Measurements from ENCODE around the gene SARDH. TPM values are rescaled to one million over a fixed set of nuclear protein-coding genes. Genes with fewer than 3 reads are reported as not detected.

The SARDH gene
- total and polyA plus RNA-seq, 2 of the 8 experiments (the other 6 are each of a cell fraction or from before 2014, with no cell fraction given): 6.4 to 7.4 TPM

DNA sequence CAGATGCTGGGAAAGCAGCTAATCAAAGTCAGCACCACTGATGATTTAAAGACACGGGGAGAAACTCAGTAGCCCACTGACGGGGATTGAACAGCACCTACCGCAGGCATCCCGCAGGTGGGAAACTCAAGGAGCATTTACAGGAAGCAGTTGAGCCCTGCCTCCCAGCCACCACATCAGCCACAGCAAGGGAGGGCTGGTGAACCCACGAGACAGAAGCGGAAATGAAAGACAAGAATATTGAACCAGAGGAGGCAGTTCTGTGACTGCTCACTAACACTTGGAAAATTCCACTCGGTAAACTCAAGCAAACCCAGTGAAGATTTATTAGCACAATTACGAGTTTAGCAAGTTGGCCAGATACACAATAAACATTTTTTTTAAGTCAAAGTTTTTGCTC lies 118.4 kb downstream of the SARDH start:
- DNase-seq (ENCODE audit: low read depth in 1 of 2, low spot score in 2 of 2): no peak
- peaks cover 0 to 5% (median 0%) of the 10 kb centered on the region in 4 experiments; a peak in 3 of 7 replicates for H3K27me3 ChIP-seq (replicated peaks in 1 of 4; ENCODE audit: control insufficient read depth in 3 of 4, extremely low read depth in 1 of 4, insufficient read depth in 3 of 4, low read length in 3 of 4)
- H3K9me3 ChIP-seq (ENCODE audit: insufficient read depth in 2 of 2, low read depth in 1 of 2, low read length in 1 of 2): no peaks in the 10 kb centered on the region
- H2AK5ac ChIP-seq (ENCODE audit: low read depth, low read length): no peak overlapping the region
- no peaks in the 10 kb centered on the region for H3K4me1 ChIP-seq (replicated peaks in 1 of 4; ENCODE audit: control insufficient read depth in 3 of 4, insufficient read depth in 4 of 4, low read length in 3 of 4)
- no peaks in the 10 kb centered on the region for H3K36me3 ChIP-seq (ENCODE audit: control insufficient read depth in 2 of 4, insufficient read depth in 4 of 4, low read length in 3 of 4)
- no peak overlapping the region for H3K18ac ChIP-seq (ENCODE audit: extremely low read depth, low read length)
- no peak overlapping the region for H2BK20ac ChIP-seq (ENCODE audit: low read length)
- H3K79me2 ChIP-seq (ENCODE audit: control insufficient read depth in 1 of 2, insufficient read depth in 2 of 2, low read length in 2 of 2): no peaks in the 10 kb centered on the region
- no peak overlapping the region for H3K4me3 ChIP-seq (ENCODE audit: extremely low read depth in 1 of 4, insufficient read depth in 2 of 4, low read depth in 3 of 4, low read length in 4 of 4)
- no peak overlapping the region for H2BK12ac ChIP-seq (ENCODE audit: low read depth, low read length)
- H3K56ac ChIP-seq (replicated peaks; ENCODE audit: insufficient read length, low read depth, low read length): no peak overlapping the region
- 84% methylated on average over 8 of the region's 8 CpGs; no CpG with 5 or more reads in 1 of the 2 experiments for WGBS, 2 experiments (ENCODE audit: extremely low coverage in 1 of 2, insufficient coverage in 1 of 2, insufficient read length in 1 of 2, insufficient replicate concordance in 2 of 2, low coverage in 1 of 2, low lambda C conversion rate in 2 of 2, missing lambda C conversion rate in 1 of 2)
- CTCF ChIA-PET (ENCODE audit: partially characterized antibody): interaction anchor here (0.8 kb wide), 1 partner anchor 12 kb away, joined by 3 read pairs; no protein-coding TSS in a partner anchor
- no peak overlapping the region for H3K9ac ChIP-seq (replicated peaks in 1 of 4; ENCODE audit: extremely low read depth in 1 of 4, low read depth in 3 of 4, low read length in 3 of 4)
- no peak overlapping the region for H4K5ac ChIP-seq (ENCODE audit: insufficient read length, low read depth, low read length)
- no peak for FAIRE-seq
- no peak overlapping the region for H2BK15ac ChIP-seq (ENCODE audit: low read length)
- no peaks in the 10 kb centered on the region for H4K20me1 ChIP-seq (replicated peaks in 1 of 2; ENCODE audit: control insufficient read depth in 1 of 2, insufficient read depth in 2 of 2, low read length in 2 of 2)
- H4K8ac ChIP-seq (ENCODE audit: extremely low read depth, insufficient read depth, low read length): no peak overlapping the region
- H3K27ac ChIP-seq (ENCODE audit: low read depth, low read length): no peak overlapping the region
- H2BK5ac ChIP-seq (ENCODE audit: low read depth, low read length): no peak overlapping the region
- no peak overlapping the region for H2AFZ ChIP-seq (ENCODE audit: low read length)
- H3K4me2 ChIP-seq (ENCODE audit: insufficient read depth in 1 of 2, low read depth in 2 of 2, low read length in 2 of 2): no peak overlapping the region
- no peak overlapping the region for H4K91ac ChIP-seq (replicated peaks; ENCODE audit: insufficient read length, low read length)
- POLR2A ChIA-PET (ENCODE audit: partially characterized antibody): interaction anchor here (1.1 kb wide), 1 partner anchor 54 kb away, joined by 3 read pairs; no protein-coding TSS in a partner anchor
- H3K23ac ChIP-seq (ENCODE audit: insufficient read length): no peak overlapping the region
- no peak overlapping the region for H3K4ac ChIP-seq (replicated peaks; ENCODE audit: insufficient read length, low read depth, low read length)
- H3K14ac ChIP-seq (ENCODE audit: insufficient read length): no peak overlapping the region
- no peaks in the 10 kb centered on the region for H3K23me2 ChIP-seq (ENCODE audit: low read depth, low read length)
- no peak overlapping the region for H2BK120ac ChIP-seq (replicated peaks; ENCODE audit: low read depth, low read length)
- TF ChIP-seq BACH1 (IDR thresholded peaks at IDR 0.05; ENCODE audit: low read length) (no peak), SRF (IDR thresholded peaks at IDR 0.05; ENCODE audit: low read depth, low read length) (no peak), CTBP2 (IDR thresholded peaks at IDR 0.05; ENCODE audit: borderline replicate concordance, insufficient read depth, insufficient read length, low read length) (no peak)
- H3K79me1 ChIP-seq (ENCODE audit: low read depth, low read length): no peaks in the 10 kb centered on the region
